Hepatocyte (in vitro differentiated cells): ENCODE data around the gene KDM4C. TPM values are rescaled to one million over a fixed set of nuclear protein-coding genes. Genes with fewer than 3 reads are reported as not detected.

Experiments used
- DNase-seq: peaks from one replicate; pipeline ENCODE4 v3.0.0-alpha.2; 2016; ENCODE audit warnings: low spot score
- H2AFZ ChIP-seq: fragments of 200-600 bp; sonication (generic); 2 replicates; pipeline ENCODE4 v1.6.0; 2016; ENCODE audit warnings: antibody characterized with exemption, mild to moderate bottlenecking
- H3K27ac ChIP-seq: fragments of 200-600 bp; sonication (generic); 2 replicates; pipeline ENCODE4 v1.5.1; 2016; ENCODE audit warnings: mild to moderate bottlenecking
- H3K27me3 ChIP-seq: fragments of 200-600 bp; sonication (generic); 2 replicates; pipeline ENCODE4 v1.6.1; 2016
- H3K36me3 ChIP-seq: fragments of 200-600 bp; sonication (generic); replicated peaks from 2 replicates; pipeline ENCODE4 v1.5.1; 2016; ENCODE audit warnings: low read depth; ENCODE audit not compliant: insufficient read depth
- H3K4me1 ChIP-seq: fragments of 200-600 bp; sonication (generic); 2 replicates; pipeline ENCODE4 v1.5.1; 2016; ENCODE audit warnings: mild to moderate bottlenecking, moderate library complexity; ENCODE audit not compliant: insufficient read depth
- H3K4me2 ChIP-seq: fragments of 200-600 bp; sonication (generic); 2 replicates; pipeline ENCODE4 v1.6.0; 2016
- H3K4me3 ChIP-seq: fragments of 200-600 bp; sonication (generic); 2 replicates; pipeline ENCODE4 v1.5.1; 2016; ENCODE audit warnings: mild to moderate bottlenecking
- H3K79me2 ChIP-seq: fragments of 200-600 bp; sonication (generic); 2 replicates; pipeline ENCODE4 v1.6.0; 2017; ENCODE audit warnings: mild to moderate bottlenecking
- H3K9me2 ChIP-seq: fragments of 200-600 bp; sonication (generic); replicated peaks from 2 replicates; pipeline ENCODE4 v1.6.0; 2017; ENCODE audit warnings: mild to moderate bottlenecking; ENCODE audit not compliant: insufficient read depth
- H3K9me3 ChIP-seq: fragments of 200-600 bp; sonication (generic); 2 replicates; pipeline ENCODE4 v1.5.1; 2016; ENCODE audit warnings: low read depth, mild to moderate bottlenecking
- H4K20me1 ChIP-seq: fragments of 200-600 bp; sonication (generic); 2 replicates; pipeline ENCODE4 v1.6.0; 2016; ENCODE audit warnings: mild to moderate bottlenecking; ENCODE audit not compliant: insufficient read depth, poor library complexity, severe bottlenecking
- EZH2 ChIP-seq: fragments of 200-600 bp; sonication (generic); IDR thresholded peaks from 2 replicates; pipeline ENCODE4 v1.6.1; 2016; ENCODE audit warnings: antibody characterized with exemption, mild to moderate bottlenecking, borderline replicate concordance
- EZH2phosphoT487 ChIP-seq: fragments of 200-600 bp; sonication (generic); IDR thresholded peaks from one replicate; pipeline ENCODE4 v1.6.1; 2018; ENCODE audit warnings: antibody characterized with exemption, mild to moderate bottlenecking, low read depth, moderate library complexity; ENCODE audit not compliant: unreplicated experiment, severe bottlenecking
- WGBS: methylation state at CpG from one replicate; pipeline ENCODE4 v1.1.6; 2016; ENCODE audit warnings: low lambda C conversion rate; ENCODE audit errors: missing lambda C conversion rate; 5-methylcytosine and 5-hydroxymethylcytosine counted together
- polyA plus RNA-seq: library from polyadenylated mRNA; unstranded; fragments of >200 nt; fragmentation: Nextera tagmentation; extraction: Ambion mirVana; gene quantifications from 2 replicates; pipeline ENCODE4 v1.2.1, GENCODE V29; 2016
- total RNA-seq: library from RNA; depleted of rRNA; stranded (reverse); fragments of >200 nt; gene quantifications from 2 replicates; pipeline ENCODE4 v1.2.3, GENCODE V29; 2014
- TF ChIP-seq, protein P1 (sequence below): fragments of 200-600 bp; sonication (generic); IDR thresholded peaks from 2 replicates; pipeline ENCODE4 v1.5.1; 2016; ENCODE audit warnings: antibody characterized with exemption, mild to moderate bottlenecking; ENCODE audit not compliant: poor library complexity

Gene KDM4C
- total and polyA plus RNA-seq, 2 experiments from 2014 or later: 16.1 to 28.7 TPM

GRCh38 chr9:6893350-6894131, 135.8 kb downstream of the KDM4C start:
- no peak overlapping the region for H3K4me3 ChIP-seq
- TF ChIP-seq, protein P1, sequence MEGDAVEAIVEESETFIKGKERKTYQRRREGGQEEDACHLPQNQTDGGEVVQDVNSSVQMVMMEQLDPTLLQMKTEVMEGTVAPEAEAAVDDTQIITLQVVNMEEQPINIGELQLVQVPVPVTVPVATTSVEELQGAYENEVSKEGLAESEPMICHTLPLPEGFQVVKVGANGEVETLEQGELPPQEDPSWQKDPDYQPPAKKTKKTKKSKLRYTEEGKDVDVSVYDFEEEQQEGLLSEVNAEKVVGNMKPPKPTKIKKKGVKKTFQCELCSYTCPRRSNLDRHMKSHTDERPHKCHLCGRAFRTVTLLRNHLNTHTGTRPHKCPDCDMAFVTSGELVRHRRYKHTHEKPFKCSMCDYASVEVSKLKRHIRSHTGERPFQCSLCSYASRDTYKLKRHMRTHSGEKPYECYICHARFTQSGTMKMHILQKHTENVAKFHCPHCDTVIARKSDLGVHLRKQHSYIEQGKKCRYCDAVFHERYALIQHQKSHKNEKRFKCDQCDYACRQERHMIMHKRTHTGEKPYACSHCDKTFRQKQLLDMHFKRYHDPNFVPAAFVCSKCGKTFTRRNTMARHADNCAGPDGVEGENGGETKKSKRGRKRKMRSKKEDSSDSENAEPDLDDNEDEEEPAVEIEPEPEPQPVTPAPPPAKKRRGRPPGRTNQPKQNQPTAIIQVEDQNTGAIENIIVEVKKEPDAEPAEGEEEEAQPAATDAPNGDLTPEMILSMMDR: no peak
- TF ChIP-seq EZH2phosphoT487: no peak
- no peak for TF ChIP-seq EZH2
- 87% methylated on average over 6 of the region's 6 CpGs for WGBS

DNA sequence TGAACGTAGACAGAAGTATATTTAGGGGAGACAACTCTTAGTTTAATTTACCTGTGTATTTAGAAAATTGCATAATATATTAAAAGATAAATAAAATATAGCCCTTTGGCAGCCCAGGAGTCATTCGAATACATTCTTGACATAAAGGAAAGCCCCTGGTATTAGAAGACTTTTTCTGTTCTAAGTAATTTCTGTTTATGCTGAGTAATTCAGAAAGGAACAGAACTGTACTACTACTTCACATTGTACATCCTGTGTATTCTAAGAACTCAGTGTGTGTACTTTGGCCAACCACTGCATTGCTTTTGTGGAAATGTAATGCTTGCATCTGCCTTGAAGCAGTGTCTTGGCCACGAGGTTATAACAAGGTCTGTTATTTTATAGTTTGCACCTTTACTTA, 136.4 kb downstream of the KDM4C start:
- H3K4me2 ChIP-seq: no peak overlapping the region
- H4K20me1 ChIP-seq: no peaks in the 10 kb centered on the region
- H3K9me3 ChIP-seq: no peaks in the 10 kb centered on the region
- H3K27me3 ChIP-seq: no peaks in the 10 kb centered on the region
- 97% methylated on average over 3 of the region's 3 CpGs for WGBS
- no peaks in the 10 kb centered on the region for H3K9me2 ChIP-seq
- no peak overlapping the region for H3K27ac ChIP-seq
- no peak overlapping the region for H3K4me3 ChIP-seq
- peaks cover 16% of the 10 kb centered on the region for H3K4me1 ChIP-seq
- H3K36me3 ChIP-seq: no peaks in the 10 kb centered on the region
- no peak for DNase-seq
- H3K79me2 ChIP-seq: no peaks in the 10 kb centered on the region
- no peak overlapping the region for H2AFZ ChIP-seq
- no peak for TF ChIP-seq EZH2phosphoT487

More at GRCh38 chr9:6893350-6894131, 135.8 kb downstream of the KDM4C start:
- Histone ChIP-seq H3K9me2 (no peaks in the 10 kb centered on the region), H3K4me2 (no peak overlapping the region), H2AFZ (no peak overlapping the region), H4K20me1 (no peaks in the 10 kb centered on the region), H3K79me2 (no peaks in the 10 kb centered on the region), H3K27ac (no peak overlapping the region), H3K4me1 (peaks cover 13% of the 10 kb centered on the region), H3K27me3 (no peaks in the 10 kb centered on the region), H3K36me3 (no peaks in the 10 kb centered on the region), H3K9me3 (no peaks in the 10 kb centered on the region)
- DNase-seq: no peak

GRCh38 chr9:6895754-6896153, 138.0 kb downstream of the KDM4C start:
- 97% methylated on average over 1 of the region's 1 CpG for WGBS
- DNase-seq: no peak
- Histone ChIP-seq H3K4me3 (no peak overlapping the region), H3K27ac (no peak overlapping the region), H3K79me2 (no peaks in the 10 kb centered on the region), H2AFZ (no peak overlapping the region), H4K20me1 (peaks cover 4% of the 10 kb centered on the region), H3K9me3 (no peaks in the 10 kb centered on the region), H3K36me3 (no peaks in the 10 kb centered on the region), H3K9me2 (no peaks in the 10 kb centered on the region), H3K4me2 (no peak overlapping the region), H3K4me1 (peaks cover 22% of the 10 kb centered on the region), H3K27me3 (no peaks in the 10 kb centered on the region)
- TF ChIP-seq, protein P1: no peak
- TF ChIP-seq EZH2phosphoT487 (no peak), EZH2 (no peak)

GRCh38 chr9:6896562-6896961, 138.8 kb downstream of the KDM4C start:
- H3K9me3 ChIP-seq: no peaks in the 10 kb centered on the region
- H3K27me3 ChIP-seq: no peaks in the 10 kb centered on the region
- no peak overlapping the region for H2AFZ ChIP-seq
- no peak overlapping the region for H3K4me3 ChIP-seq
- H4K20me1 ChIP-seq: peaks cover 4% of the 10 kb centered on the region
- H3K4me1 ChIP-seq: peaks cover 22% of the 10 kb centered on the region
- no peak for TF ChIP-seq EZH2
- TF ChIP-seq, protein P1: no peak
- no peak for TF ChIP-seq EZH2phosphoT487
- H3K79me2 ChIP-seq: peaks cover 2% of the 10 kb centered on the region
- no peak overlapping the region for H3K4me2 ChIP-seq
- WGBS: 98% methylated on average over 2 of the region's 2 CpGs
- H3K9me2 ChIP-seq: no peaks in the 10 kb centered on the region
- DNase-seq: no peak
- no peaks in the 10 kb centered on the region for H3K36me3 ChIP-seq
- no peak overlapping the region for H3K27ac ChIP-seq
